ENCODE results near the gene MEN1.

DNA sequence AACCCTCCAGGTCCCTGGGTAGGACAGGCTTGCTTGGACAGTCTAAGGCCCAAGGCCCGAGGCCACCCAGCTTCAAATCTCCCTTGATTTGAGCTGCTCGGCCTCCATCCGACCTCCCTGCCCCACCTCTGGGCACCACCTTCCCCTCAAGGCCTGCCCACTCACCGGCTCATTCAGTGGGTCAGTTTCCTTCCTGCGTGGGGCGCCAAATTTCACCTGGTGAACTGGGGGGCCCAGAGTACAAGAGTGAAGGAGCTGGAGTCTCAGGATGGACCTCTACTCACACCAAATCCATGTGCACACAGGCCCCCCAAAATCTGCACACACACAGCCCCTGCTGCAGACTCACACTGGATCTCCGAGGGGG, 11.1 kb downstream of the MEN1 start:
- no peak for TF ChIP-seq HNRNPH1 (optimal IDR thresholded peaks at IDR 0.05; ENCODE audit: low read depth, low read length)
- TF ChIP-seq, protein P1, sequence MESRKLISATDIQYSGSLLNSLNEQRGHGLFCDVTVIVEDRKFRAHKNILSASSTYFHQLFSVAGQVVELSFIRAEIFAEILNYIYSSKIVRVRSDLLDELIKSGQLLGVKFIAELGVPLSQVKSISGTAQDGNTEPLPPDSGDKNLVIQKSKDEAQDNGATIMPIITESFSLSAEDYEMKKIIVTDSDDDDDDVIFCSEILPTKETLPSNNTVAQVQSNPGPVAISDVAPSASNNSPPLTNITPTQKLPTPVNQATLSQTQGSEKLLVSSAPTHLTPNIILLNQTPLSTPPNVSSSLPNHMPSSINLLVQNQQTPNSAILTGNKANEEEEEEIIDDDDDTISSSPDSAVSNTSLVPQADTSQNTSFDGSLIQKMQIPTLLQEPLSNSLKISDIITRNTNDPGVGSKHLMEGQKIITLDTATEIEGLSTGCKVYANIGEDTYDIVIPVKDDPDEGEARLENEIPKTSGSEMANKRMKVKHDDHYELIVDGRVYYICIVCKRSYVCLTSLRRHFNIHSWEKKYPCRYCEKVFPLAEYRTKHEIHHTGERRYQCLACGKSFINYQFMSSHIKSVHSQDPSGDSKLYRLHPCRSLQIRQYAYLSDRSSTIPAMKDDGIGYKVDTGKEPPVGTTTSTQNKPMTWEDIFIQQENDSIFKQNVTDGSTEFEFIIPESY (CRISPR knock-in tag; IDR thresholded peaks at IDR 0.05): no peak
- TF ChIP-seq, protein P2, sequence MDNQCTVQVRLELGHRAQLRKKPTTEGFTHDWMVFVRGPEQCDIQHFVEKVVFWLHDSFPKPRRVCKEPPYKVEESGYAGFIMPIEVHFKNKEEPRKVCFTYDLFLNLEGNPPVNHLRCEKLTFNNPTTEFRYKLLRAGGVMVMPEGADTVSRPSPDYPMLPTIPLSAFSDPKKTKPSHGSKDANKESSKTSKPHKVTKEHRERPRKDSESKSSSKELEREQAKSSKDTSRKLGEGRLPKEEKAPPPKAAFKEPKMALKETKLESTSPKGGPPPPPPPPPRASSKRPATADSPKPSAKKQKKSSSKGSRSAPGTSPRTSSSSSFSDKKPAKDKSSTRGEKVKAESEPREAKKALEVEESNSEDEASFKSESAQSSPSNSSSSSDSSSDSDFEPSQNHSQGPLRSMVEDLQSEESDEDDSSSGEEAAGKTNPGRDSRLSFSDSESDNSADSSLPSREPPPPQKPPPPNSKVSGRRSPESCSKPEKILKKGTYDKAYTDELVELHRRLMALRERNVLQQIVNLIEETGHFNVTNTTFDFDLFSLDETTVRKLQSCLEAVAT (IDR thresholded peaks at IDR 0.05): no peak
- TF ChIP-seq, protein P3, sequence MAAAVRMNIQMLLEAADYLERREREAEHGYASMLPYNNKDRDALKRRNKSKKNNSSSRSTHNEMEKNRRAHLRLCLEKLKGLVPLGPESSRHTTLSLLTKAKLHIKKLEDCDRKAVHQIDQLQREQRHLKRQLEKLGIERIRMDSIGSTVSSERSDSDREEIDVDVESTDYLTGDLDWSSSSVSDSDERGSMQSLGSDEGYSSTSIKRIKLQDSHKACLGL (CRISPR knock-in tag; IDR thresholded peaks at IDR 0.05; ENCODE audit: borderline replicate concordance, poor library complexity, severe bottlenecking): no peak
- TF ChIP-seq SMAD2 (IDR thresholded peaks at IDR 0.05; ENCODE audit: low read depth, low read length): no peak
- TF ChIP-seq DPF2 (IDR thresholded peaks at IDR 0.05): no peak
- TF ChIP-seq POLR2A (conservative IDR thresholded peaks at IDR 0.05): no peak
- TF ChIP-seq ZNF121 (CRISPR knock-in tag; conservative IDR thresholded peaks at IDR 0.05): no peak
- no peak for TF ChIP-seq CHD1 (IDR thresholded peaks at IDR 0.05; ENCODE audit: low read length)
- TF ChIP-seq, protein P4, sequence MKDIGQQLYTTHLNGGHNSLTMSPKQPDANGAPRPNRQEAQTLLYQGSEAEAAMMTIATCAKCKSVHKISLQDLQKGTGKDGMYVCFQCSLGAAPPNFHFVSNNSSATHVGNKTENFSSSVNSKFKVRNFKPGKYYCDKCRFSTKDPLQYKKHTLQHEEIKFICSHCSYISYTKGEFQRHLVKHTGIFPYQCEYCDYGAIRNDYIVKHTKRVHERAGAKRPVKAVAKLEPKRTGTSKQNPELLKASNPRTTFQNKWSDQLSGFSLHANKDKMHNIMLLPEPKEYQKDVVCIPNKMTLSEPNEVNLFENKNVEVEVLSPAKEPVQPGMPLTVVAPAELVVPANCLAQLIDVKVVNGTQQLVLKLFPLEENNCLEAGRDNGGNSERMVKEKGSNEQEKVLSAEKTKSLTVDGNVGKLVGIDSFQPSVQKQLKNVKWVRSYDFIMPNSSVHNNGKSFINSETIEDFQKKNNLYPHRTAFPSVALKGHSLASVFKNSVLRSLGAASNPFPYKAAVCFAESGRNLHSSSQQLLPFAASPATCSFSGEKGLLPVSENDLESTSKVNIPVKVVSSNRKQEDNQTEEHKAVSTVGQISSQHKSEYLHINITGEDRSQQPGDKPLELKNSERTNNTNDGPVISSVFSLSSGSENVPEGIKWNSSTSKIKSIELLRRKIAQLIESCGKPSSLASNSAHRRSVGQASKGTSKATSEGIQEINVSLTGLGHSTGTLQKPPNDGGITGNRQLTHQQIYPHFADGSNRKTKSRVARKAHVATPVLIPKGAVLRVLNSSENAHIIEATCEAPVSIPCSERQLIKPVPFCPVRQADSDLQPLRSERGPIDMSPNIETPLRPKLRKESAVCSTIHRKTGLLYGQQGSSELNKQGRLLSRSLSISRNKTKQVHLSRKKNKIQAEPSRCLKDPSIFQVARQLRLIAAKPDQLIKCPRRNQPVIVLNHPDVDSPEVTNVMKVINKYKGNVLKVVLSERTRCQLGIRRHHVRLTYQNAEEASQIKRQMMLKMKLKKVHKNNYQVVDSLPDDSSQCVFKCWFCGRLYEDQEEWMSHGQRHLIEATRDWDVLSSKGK (CRISPR knock-in tag; IDR thresholded peaks at IDR 0.05): no peak
